ENCODE measurements around the gene FER.

The FER gene

DNA sequence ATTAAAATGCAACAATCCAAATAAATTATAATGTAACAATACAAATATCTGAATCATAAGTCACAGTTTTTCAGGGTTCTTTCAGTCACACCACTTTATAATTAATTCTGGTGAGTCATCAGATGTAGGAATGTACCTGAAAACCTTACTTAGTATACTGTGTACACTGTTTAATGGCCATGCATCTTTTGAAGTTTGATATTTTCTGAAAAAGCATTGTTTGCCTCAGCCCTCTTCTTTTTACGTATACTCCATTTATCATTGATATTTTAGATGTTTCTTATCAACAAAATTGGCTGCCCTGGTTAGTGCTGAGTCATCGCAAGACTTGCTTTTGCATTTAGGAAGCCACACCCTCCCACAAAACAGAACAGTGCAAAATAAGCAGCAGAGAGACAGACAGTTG is 443.5 kb downstream of the FER start:
- no peak overlapping the region for H3K27ac ChIP-seq (replicated peaks)
- H3K4me3 ChIP-seq (replicated peaks; ENCODE audit: insufficient read depth, low read length): no peak overlapping the region
- no peak for DNase-seq (ENCODE audit: low read depth in 1 of 2, low spot score in 1 of 2)
- TF ChIP-seq POLR2AphosphoS5 (IDR thresholded peaks at IDR 0.05; ENCODE audit: low read depth): no peak
- no peak for TF ChIP-seq SPI1 (IDR thresholded peaks at IDR 0.05; ENCODE audit: borderline replicate concordance, low read depth)
- H3K27me3 ChIP-seq (ENCODE audit: insufficient read depth, poor library complexity, severe bottlenecking): no peaks in the 10 kb centered on the region

GRCh38 chr5:109192027-109192426 is 444.3 kb downstream of the FER start:
- TF ChIP-seq SPI1 (IDR thresholded peaks at IDR 0.05; ENCODE audit: borderline replicate concordance, low read depth) (no peak), GABPA (IDR thresholded peaks at IDR 0.05; ENCODE audit: low read depth) (no peak), REST (IDR thresholded peaks at IDR 0.05; ENCODE audit: insufficient replicate concordance, low read depth) (no peak), POLR2AphosphoS5 (IDR thresholded peaks at IDR 0.05; ENCODE audit: low read depth) (no peak)
- TF ChIP-seq, protein P1, sequence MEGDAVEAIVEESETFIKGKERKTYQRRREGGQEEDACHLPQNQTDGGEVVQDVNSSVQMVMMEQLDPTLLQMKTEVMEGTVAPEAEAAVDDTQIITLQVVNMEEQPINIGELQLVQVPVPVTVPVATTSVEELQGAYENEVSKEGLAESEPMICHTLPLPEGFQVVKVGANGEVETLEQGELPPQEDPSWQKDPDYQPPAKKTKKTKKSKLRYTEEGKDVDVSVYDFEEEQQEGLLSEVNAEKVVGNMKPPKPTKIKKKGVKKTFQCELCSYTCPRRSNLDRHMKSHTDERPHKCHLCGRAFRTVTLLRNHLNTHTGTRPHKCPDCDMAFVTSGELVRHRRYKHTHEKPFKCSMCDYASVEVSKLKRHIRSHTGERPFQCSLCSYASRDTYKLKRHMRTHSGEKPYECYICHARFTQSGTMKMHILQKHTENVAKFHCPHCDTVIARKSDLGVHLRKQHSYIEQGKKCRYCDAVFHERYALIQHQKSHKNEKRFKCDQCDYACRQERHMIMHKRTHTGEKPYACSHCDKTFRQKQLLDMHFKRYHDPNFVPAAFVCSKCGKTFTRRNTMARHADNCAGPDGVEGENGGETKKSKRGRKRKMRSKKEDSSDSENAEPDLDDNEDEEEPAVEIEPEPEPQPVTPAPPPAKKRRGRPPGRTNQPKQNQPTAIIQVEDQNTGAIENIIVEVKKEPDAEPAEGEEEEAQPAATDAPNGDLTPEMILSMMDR (IDR thresholded peaks at IDR 0.05; ENCODE audit: insufficient read depth, low read length): no peak
- H3K4me3 ChIP-seq (replicated peaks; ENCODE audit: insufficient read depth, low read length): no peak overlapping the region
- no peak overlapping the region for H3K27ac ChIP-seq (replicated peaks)
- no peaks in the 10 kb centered on the region for H3K27me3 ChIP-seq (ENCODE audit: insufficient read depth, poor library complexity, severe bottlenecking)
- DNase-seq (ENCODE audit: low read depth in 1 of 2, low spot score in 1 of 2): no peak

GRCh38 chr5:109192555-109193281 is 445.0 kb downstream of the FER start:
- no peak overlapping the region for H3K4me3 ChIP-seq (replicated peaks; ENCODE audit: insufficient read depth, low read length)
- TF ChIP-seq, protein P1 (IDR thresholded peaks at IDR 0.05; ENCODE audit: insufficient read depth, low read length): no peak
- TF ChIP-seq SPI1 (IDR thresholded peaks at IDR 0.05; ENCODE audit: borderline replicate concordance, low read depth) (no peak), POLR2AphosphoS5 (IDR thresholded peaks at IDR 0.05; ENCODE audit: low read depth) (no peak), GABPA (IDR thresholded peaks at IDR 0.05; ENCODE audit: low read depth) (no peak), REST (IDR thresholded peaks at IDR 0.05; ENCODE audit: insufficient replicate concordance, low read depth) (no peak)
- no peak overlapping the region for H3K27ac ChIP-seq (replicated peaks)
- no peak for DNase-seq (ENCODE audit: low read depth in 1 of 2, low spot score in 1 of 2)
- no peaks in the 10 kb centered on the region for H3K27me3 ChIP-seq (ENCODE audit: insufficient read depth, poor library complexity, severe bottlenecking)

DNA sequence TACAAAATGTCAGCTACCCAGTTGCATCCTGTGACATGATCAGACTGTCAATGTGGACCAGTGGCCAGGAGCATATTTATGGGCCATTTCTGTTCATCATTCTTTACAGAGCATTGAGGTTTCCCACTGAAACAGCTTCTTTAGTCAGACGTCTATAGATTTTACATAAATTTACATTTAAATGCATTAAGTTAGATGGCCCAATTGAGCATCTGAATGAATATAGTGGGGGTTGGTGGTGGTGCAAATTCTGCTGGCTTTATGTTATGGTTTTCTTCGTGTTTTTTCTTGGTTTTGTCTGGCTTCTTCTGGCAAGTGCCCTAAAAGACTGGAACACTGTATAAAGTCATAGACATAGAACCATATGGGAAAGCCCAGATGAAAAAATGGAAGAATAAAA is 448.0 kb downstream of the FER start:
- Histone ChIP-seq H3K27me3 (ENCODE audit: insufficient read depth, poor library complexity, severe bottlenecking) (no peaks in the 10 kb centered on the region), H3K27ac (replicated peaks) (no peak overlapping the region), H3K4me3 (replicated peaks; ENCODE audit: insufficient read depth, low read length) (no peak overlapping the region)
- no peak for DNase-seq (ENCODE audit: low read depth in 1 of 2, low spot score in 1 of 2)
- TF ChIP-seq GABPA (IDR thresholded peaks at IDR 0.05; ENCODE audit: low read depth) (no peak), REST (IDR thresholded peaks at IDR 0.05; ENCODE audit: insufficient replicate concordance, low read depth) (no peak), SPI1 (IDR thresholded peaks at IDR 0.05; ENCODE audit: borderline replicate concordance, low read depth) (no peak), POLR2AphosphoS5 (IDR thresholded peaks at IDR 0.05; ENCODE audit: low read depth) (no peak)
- TF ChIP-seq, protein P1 (IDR thresholded peaks at IDR 0.05; ENCODE audit: insufficient read depth, low read length): no peak

Measured in HL-60 (cell line).